Measurements from ENCODE around the gene EPS8L3. TPM values are rescaled to one million over a fixed set of nuclear protein-coding genes. Genes with fewer than 3 reads are reported as not detected.

Gene EPS8L3
- total and polyA plus RNA-seq, 10 of the 15 experiments (the other 5 are each of a cell fraction or from before 2014, with no cell fraction given), result not detected

GRCh38 chr1:109786531-109787021 lies 22.9 kb upstream of the EPS8L3 start (continued):
- TF ChIP-seq MTA2 (IDR thresholded peaks at IDR 0.05; ENCODE audit: low read depth), result no peak

- CTCF ChIA-PET, result interaction anchor here (1.4 to 27.2 kb wide), 3 partner anchors 9 to 194 kb away, joined by 5 to 759 read pairs (median 6); partner anchors contain the start of gene AHCYL1
- FAIRE-seq (no peak), DNase-seq (ENCODE audit: low read depth, low spot score) (no peak), ATAC-seq (no peak)
- H3K9me3 ChIP-seq (replicated peaks; ENCODE audit: control insufficient read depth, insufficient read depth, low read length), result peaks cover 2% of the 10 kb centered on the region
- H3K4me1 ChIP-seq (ENCODE audit: control insufficient read depth, insufficient read depth, low read length), result peaks cover 8% of the 10 kb centered on the region
- H3K4me3 ChIP-seq, result no peak overlapping the region
- no TSS peak for BruUV-seq (replicated peaks)
- TF ChIP-seq, protein P1, sequence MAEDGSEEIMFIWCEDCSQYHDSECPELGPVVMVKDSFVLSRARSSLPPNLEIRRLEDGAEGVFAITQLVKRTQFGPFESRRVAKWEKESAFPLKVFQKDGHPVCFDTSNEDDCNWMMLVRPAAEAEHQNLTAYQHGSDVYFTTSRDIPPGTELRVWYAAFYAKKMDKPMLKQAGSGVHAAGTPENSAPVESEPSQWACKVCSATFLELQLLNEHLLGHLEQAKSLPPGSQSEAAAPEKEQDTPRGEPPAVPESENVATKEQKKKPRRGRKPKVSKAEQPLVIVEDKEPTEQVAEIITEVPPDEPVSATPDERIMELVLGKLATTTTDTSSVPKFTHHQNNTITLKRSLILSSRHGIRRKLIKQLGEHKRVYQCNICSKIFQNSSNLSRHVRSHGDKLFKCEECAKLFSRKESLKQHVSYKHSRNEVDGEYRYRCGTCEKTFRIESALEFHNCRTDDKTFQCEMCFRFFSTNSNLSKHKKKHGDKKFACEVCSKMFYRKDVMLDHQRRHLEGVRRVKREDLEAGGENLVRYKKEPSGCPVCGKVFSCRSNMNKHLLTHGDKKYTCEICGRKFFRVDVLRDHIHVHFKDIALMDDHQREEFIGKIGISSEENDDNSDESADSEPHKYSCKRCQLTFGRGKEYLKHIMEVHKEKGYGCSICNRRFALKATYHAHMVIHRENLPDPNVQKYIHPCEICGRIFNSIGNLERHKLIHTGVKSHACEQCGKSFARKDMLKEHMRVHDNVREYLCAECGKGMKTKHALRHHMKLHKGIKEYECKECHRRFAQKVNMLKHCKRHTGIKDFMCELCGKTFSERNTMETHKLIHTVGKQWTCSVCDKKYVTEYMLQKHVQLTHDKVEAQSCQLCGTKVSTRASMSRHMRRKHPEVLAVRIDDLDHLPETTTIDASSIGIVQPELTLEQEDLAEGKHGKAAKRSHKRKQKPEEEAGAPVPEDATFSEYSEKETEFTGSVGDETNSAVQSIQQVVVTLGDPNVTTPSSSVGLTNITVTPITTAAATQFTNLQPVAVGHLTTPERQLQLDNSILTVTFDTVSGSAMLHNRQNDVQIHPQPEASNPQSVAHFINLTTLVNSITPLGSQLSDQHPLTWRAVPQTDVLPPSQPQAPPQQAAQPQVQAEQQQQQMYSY (CRISPR knock-in tag; IDR thresholded peaks at IDR 0.05), result no peak
- TF ChIP-seq CHD4 (IDR thresholded peaks at IDR 0.05), result no peak
- TF ChIP-seq PAX8 (IDR thresholded peaks at IDR 0.05), result no peak
- no peak for TF ChIP-seq BHLHE40 (IDR thresholded peaks at IDR 0.05; ENCODE audit: borderline replicate concordance in 1 of 2, low read depth in 2 of 2, low read length in 1 of 2)
- no peak for TF ChIP-seq STAT3 (IDR thresholded peaks at IDR 0.05; ENCODE audit: low read depth, low read length)
- RAD21 ChIA-PET (ENCODE audit: unreplicated experiment), result interaction anchor here (2.1 kb wide), 1 partner anchor 198 kb away, joined by 8 read pairs; the partner anchor contains the start of gene AHCYL1
- POLR2A ChIA-PET, result no interaction called here
- in situ Hi-C loops (cut with MboI) (no loop called here), intact Hi-C loops (cut with micrococcal nuclease; ENCODE audit: unreplicated experiment) (no loop called here)
- H3K27me3 ChIP-seq (replicated peaks in 1 of 2; ENCODE audit: control insufficient read depth in 2 of 2, insufficient read depth in 2 of 2, low read length in 1 of 2), result no peaks in the 10 kb centered on the region; a peak in 1 of 4 replicates
- H3K4me2 ChIP-seq (ENCODE audit: control insufficient read depth, insufficient read depth), result no peak overlapping the region
- H3K36me3 ChIP-seq (ENCODE audit: control insufficient read depth in 2 of 2, insufficient read depth in 2 of 2, low read length in 1 of 2), result no peaks in the 10 kb centered on the region
- H3K9ac ChIP-seq (ENCODE audit: control insufficient read depth, insufficient read depth, low read length), result no peak overlapping the region
- SMC1A ChIA-PET (ENCODE audit: uncharacterized antibody, unreplicated experiment), result interaction anchor here (23.1 kb wide), 1 partner anchor 196 kb away, joined by 431 read pairs; the partner anchor contains the start of gene AHCYL1
- H2AFZ ChIP-seq (ENCODE audit: control insufficient read depth, low read depth, low read length), result no peak overlapping the region
- 64% methylated on average over 5 of the region's 5 CpGs for WGBS (ENCODE audit: insufficient coverage, insufficient replicate concordance, low lambda C conversion rate, missing lambda C conversion rate)
- no peak overlapping the region for H3K27ac ChIP-seq (ENCODE audit: control insufficient read depth, insufficient read depth)
- no peaks in the 10 kb centered on the region for H3K79me2 ChIP-seq (ENCODE audit: control insufficient read depth, insufficient read depth, low read length)
- no peaks in the 10 kb centered on the region for H4K20me1 ChIP-seq (ENCODE audit: control insufficient read depth, insufficient read depth)
Observed at GRCh38 chr1:109786112-109786480, 22.4 kb upstream of the EPS8L3 start.

All from GM12878 (cell line).